GM19467 (cell line): Measurements from ENCODE around the gene COL6A2.
"Not testable (repeated sequence)": the region's sequence is repeated elsewhere in the genome, so short reads cannot be mapped to it uniquely, and the experiment has no call there.

Experiments
- ATAC-seq: cut with Tn5 transposase; IDR thresholded peaks from one replicate; pipeline ENCODE4 v1.9.1; 2021; ENCODE audit warnings: mild to moderate bottlenecking, moderate library complexity; ENCODE audit not compliant: unreplicated experiment

COL6A2 gene

GRCh38 chr21:46078322-46078977 lies 19.5 kb upstream of the COL6A2 start:
- ATAC-seq = no peak

- no peak for ATAC-seq
Measured at GRCh38 chr21:46078978-46079351, 18.9 kb upstream of the COL6A2 start.

DNA sequence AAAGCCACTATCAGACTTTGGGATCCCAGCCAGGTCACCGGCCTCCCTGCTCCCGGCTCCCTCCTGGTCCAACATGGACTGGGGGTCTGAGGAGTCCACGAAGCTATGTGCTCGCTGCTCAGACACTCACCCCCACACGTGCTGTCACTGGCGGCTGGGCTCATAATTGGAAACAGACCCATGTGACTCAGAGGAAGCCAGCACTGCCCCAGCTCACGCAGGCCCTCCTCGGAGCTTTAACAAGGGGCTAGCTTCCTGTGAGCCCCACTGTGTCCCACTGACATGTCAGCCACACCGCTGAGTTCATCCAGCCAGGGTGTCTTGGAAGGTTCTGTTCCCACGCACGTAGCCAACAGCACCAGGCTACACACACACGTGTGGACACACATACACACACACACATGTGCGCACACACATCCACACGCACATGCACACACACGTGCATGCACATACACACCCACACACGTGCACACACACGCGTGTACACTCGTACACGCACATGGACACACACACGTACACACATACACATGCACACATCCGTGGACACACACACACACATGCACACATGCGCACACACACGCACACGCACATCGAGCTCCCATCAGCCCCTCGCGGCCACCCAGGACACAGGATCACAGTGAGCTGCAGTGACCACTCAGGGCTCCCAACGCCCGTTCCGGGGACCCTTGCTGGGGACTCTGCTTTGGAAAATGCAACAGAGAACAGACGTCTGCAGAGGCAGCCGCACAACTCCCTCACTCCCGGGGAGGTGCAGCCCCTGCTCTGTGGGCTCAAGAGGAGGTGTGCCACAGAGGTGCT lies 18.4 kb upstream of the COL6A2 start:
- ATAC-seq = no peak

GRCh38 chr21:46080171-46081021 lies 17.5 kb upstream of the COL6A2 start:
- no peak for ATAC-seq

GRCh38 chr21:46081022-46081861 lies 16.7 kb upstream of the COL6A2 start:
- no peak for ATAC-seq

DNA sequence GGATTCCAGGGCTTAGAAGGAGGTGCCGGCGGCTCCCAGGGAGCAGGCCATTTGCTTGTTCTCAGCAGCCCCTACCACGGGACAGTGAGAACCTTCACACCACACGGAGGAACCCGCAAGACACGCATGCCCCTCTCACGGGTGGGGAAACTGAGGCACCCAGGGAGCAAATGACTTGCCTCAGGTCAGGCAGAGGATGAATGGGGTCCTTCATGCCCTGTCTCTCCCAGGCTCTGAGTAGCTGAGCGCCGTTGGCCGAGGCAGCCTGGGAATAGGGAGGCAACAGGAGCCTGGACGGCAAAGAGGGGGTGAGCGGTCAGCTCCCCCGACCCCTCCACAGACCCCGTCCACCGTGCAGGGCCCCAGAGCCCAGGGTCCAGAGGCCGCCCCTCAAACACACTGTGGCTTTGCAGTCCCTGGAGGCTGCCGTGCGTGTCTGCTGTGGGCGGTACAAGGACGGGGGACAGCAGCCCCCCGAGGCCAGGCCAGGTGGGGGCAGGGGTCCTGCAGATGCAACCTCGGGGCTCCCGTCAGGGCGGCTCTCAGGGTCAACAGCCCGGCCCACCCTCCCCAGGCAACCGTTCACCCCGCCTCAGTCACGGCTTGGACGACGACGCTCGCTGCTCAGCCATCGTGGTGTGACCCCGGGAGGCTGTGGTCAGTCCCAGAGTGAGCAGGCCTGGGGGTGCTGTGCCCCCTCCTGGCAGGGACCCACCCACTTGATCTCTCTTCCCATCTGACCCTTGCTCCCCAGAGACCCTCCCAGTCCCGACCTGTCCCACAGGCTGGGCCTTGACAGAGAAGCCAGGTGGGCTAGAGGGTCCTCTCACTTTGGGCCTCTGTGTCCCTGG lies 15.8 kb upstream of the COL6A2 start:
- ATAC-seq = no peak

DNA sequence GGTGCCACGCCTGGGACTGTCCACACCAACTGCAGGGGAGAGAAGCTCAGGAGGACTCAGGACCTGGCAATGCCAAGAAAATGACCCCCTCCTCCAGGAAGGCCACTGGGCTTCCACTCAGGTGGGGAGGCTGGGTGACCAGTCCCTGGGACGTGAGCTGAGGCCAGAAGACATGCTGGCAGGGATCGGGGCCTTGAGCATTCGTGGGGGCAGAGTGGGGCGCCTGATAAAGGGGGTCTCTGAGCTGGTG lies 15.3 kb upstream of the COL6A2 start:
- ATAC-seq = no peak

GRCh38 chr21:46082963-46083790 lies 14.7 kb upstream of the COL6A2 start:
- ATAC-seq = no peak

GRCh38 chr21:46083791-46084561 lies 13.9 kb upstream of the COL6A2 start:
- ATAC-seq = no peak

GRCh38 chr21:46084709-46085108 lies 13.2 kb upstream of the COL6A2 start:
- no peak for ATAC-seq

GRCh38 chr21:46085259-46085658 lies 12.7 kb upstream of the COL6A2 start:
- ATAC-seq = not testable (repeated sequence)

DNA sequence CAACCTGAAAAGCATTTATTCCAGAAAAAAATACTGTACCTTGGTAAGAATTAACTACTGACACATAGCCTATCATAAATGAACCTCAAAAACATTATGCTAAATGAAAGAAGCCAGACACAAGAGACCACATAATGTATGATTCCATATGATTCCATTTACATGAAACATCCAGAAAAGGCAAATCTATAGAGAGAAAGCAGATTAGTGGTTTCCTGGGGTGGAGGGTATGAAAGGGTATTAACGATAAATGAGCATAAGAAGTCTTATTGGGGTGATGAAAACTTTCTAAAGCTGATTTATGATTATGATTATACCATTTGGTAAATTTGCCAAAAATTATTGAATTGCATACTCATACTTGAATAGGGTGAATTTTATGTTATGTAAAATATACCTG lies 10.3 kb upstream of the COL6A2 start:
- ATAC-seq = no peak

DNA sequence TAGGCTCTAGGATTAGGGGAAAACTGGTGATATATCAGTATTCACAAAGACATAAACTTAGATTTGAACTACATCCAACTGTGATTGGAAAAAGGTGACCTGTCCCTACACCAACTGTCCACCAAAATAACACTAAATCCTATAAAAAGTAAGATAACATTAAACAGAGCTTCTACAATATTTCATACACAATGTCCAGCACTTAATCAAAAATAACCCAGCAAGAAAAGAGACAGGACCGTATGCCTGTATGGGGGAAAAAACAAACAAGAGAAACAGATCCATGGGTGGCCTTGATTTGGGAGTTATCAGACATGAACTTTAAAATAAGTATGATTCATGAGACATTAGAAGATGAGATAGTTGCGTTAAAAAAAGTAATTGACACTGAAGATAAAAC lies 9.7 kb upstream of the COL6A2 start:
- no peak for ATAC-seq

DNA sequence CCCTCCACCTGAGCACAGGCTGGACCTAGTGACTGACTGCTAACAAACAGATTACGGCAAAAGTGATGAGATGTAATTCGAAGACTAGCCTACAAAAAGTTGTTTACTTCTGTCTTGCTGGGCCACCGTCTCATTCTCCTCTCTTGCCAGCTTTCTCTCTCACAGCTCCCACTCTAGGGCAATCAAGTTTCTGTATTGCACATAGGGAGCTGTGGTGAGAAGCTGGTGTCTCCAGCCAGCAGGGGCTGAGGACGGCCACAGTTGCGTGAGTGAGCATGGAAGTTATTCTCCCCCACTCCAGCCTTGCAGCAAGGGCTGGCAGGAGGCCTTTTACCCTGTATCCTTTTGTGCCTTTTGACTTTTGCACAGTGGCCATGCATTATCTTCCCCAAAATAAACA lies 8.6 kb upstream of the COL6A2 start:
- ATAC-seq = no peak

- no peak for ATAC-seq
Measured at GRCh38 chr21:46091118-46091517, 6.8 kb upstream of the COL6A2 start.

GRCh38 chr21:46091631-46092025 lies 6.3 kb upstream of the COL6A2 start:
- ATAC-seq = no peak

DNA sequence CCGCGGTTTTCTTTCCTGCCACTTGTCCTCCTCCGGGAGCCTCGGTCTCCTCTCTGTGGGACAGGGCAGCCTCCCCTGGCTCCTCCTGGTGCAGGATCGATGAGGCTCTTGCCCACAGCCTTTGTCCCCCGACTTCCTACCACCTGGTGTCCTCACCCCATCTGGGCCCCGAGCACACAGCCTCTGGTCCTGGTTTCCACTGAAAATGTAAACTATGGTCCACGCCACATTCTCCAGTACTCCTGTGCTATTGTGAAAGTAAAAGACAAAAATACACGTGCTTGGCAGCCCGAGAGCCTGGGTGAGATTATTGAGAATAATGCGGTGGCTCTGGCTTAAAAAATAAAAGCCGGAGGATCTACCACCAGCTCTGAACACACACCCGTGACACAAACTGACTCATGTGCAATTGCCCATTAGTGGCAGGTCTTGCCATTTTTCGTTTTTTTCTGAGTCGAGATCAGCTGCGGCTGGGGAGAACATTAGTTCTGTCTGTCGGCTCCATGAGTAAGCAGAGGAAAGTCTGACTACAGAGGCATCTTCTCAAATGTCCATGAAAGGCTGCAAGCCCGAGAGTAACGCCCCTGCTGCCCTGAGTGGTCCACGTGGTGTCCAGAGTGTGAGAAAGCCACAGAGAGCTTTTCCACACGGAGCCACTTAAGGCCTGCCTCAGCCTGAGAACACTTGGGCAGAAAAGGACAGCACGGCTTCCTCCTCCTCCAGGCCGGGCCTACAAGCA lies 5.7 kb upstream of the COL6A2 start:
- ATAC-seq = no peak
